ENCODE measurements around the gene RPRM.
"Not testable (repeated sequence)": the region's sequence is repeated elsewhere in the genome, so short reads cannot be mapped to it uniquely, and the experiment has no call there.

RPRM gene

DNA sequence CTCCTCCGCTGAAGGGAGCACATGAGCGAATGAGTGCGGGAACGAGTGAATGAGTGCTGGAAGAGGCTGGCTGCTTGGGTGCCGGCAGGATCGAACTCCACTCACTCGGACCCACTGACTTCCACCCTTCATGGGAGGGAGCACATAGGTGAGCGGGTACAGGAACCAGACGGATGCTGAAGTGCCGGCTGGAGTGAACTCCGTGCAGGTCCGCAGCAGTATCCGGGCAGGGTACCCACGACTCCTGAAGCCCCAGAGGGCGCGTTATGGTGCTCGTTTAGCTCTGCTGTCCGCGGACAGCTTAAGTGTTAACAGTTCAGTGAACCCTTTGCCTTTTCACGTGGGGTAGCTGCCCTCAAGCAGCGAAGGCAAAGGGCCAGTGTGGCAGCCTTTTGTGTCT lies 23.2 kb downstream of the RPRM start:
- DNase-seq = no peak

DNA sequence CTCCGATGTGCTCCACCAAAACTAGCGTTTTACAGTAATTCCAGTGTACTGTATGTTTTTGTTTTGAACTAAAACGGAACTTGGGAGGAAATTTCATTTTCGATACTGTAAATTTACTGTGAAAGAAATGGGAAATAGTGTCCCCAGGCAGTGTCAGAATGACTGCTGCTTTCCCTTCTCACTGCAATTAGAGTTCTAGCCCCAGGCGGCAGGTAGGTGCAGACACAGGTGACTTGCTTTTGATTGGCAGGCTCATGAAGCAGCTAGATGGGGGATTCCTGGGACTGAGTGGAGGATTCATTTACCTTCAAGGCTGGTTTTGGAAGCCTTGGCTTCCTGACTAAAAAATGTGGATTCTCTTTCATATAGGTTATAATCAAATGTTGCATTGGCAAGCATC lies 27.0 kb downstream of the RPRM start:
- no peak for DNase-seq

- DNase-seq = no peak
These were observed 35.5 kb downstream of the RPRM start for GRCh38 chr2:153443106-153443505.

DNA sequence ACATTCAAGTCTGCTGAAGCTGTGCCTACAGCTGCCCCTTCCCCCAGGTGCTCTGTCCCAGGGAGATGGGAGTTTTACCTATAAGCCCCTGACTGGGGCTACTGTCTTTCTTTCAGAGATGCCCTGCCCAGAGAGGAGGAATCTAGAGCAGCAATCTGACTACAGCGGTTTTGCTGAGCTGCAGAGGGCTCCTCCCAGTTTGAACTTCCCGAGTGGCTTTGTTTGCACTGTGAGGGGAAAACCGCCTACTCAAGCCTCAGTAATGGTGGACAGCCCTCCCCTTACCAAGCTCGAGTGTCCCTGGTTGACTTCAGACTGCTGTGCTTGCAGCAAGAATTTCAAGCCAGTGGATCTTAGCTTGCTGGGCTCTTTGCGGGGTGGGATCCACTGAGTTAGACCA lies 35.9 kb downstream of the RPRM start:
- not testable (repeated sequence) for DNase-seq

GRCh38 chr2:153440090-153440489 lies 38.5 kb downstream of the RPRM start:
- DNase-seq = not testable (repeated sequence)

- no peak for DNase-seq
These were observed 45.2 kb downstream of the RPRM start for GRCh38 chr2:153433403-153433802.

DNA sequence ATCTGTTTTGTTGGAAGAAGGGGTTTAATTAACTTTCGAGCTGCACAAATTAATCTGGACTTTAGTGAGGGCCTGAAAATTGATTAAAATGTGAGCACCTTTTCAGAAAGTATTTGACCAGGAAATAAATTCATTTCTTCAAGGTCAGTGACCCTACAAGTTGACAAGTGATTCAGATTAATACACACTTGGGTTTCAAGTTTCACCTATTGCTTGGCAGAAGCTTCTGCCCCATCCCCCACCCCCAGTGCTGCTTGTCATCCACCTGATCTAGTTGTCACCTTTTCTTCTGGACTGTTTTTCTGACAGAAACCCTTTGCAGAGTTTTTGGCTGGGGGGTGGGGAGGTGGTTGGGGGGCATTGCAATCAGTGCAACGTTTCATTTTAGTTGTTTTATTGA lies 46.2 kb downstream of the RPRM start:
- no peak for DNase-seq

DNA sequence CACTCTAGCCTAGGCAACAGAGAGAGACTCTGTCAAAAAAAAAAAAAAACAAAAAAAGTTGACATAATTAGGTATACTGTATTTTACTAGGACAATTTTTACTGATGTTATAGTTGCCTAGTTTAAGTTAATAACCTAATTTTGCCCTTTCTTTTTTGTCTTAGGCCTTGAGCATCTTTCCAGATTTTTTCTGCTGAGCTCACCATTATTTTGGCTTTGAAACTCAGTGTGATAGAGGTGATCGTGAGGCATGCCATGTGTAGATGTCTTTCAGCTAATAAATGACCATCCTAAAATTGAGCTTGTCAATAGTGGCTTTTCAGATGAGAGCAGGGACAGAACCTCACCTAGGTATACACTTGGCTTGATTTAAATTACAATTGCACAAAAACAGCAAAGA lies 47.4 kb downstream of the RPRM start:
- no peak for DNase-seq
